GM18873 (cell line): ENCODE measurements around the gene PGRMC2.
A peak's percentile ranks its signal among the peaks of the same experiment; 100 is the strongest.

Experiments used
- ATAC-seq: cut with Tn5 transposase; IDR thresholded peaks from one replicate; pipeline ENCODE4 v1.9.1; 2021; ENCODE audit warnings: mild to moderate bottlenecking, moderate library complexity, moderate number of reproducible peaks; ENCODE audit not compliant: unreplicated experiment, low FRiP score

Gene PGRMC2

DNA sequence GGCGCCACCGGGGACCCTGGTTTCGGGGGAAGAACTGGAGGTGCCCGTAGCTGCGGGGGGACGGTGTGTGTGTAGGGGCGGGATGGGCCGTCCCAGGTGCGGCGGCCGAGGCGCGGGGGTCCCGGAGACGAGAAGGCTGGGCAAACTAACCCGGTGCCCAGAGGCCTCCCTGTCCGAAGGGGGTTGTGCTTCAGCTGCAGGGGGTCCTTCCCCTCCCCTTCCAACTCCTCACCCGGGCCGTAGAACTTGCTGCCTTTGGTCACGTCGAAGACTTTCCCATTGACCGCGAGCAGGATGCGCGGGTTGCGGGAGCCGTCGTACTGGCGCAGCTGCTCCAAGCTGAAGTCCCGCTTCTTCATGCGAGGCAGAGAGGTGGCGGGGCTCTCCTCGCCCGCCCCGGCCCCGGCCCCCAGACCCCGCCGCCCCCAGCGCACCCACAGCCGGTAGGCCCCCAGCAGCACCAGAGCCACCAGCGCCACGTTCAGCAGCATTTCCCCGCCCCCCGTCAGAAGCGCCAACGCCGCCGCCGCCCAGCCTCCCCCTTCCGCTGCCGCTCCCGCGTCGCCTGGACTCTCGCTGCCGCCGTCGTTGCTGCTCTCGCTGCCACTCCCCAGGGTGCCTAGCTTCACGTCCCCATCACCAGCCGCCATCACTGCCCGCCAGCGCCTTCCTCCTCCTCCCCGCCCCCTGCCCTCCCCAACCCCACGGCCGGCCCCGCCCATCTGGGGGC lies at the start of gene PGRMC2:
Gene PGRMC2, minus strand, starts transcription at position 673 of the 730 bp plus-strand sequence. Its CDS starts 23 bp downstream, at position 650.
- peak; percentile 1 for ATAC-seq

GRCh38 chr4:128335541-128335940 lies 47.9 kb upstream of the PGRMC2 start:
- no peak for ATAC-seq

GRCh38 chr4:128334256-128334655 lies 46.6 kb upstream of the PGRMC2 start:
- no peak for ATAC-seq

GRCh38 chr4:128333309-128334018 lies 45.9 kb upstream of the PGRMC2 start:
- no peak for ATAC-seq

- no peak for ATAC-seq
These were observed 44.5 kb upstream of the PGRMC2 start for GRCh38 chr4:128332081-128332480.

DNA sequence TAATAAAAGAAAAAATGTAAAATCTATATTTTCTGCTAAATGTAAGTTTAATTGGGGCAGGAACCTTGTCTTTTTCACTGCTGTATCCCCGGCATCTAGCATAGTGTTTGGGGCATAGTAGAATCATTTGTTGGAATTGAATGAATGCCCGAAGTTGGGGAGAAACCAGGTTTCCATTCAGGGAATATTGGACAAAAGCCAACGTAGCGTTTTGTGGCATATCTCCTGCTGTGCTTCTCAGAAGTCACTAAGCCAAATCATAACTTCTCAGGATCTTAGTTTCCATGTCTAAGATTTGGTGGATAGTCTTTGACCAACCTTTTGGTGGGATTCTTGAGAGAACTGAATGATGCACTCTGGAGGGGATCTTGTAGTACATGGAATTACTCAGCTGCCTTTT lies 42.0 kb upstream of the PGRMC2 start:
- no peak for ATAC-seq

DNA sequence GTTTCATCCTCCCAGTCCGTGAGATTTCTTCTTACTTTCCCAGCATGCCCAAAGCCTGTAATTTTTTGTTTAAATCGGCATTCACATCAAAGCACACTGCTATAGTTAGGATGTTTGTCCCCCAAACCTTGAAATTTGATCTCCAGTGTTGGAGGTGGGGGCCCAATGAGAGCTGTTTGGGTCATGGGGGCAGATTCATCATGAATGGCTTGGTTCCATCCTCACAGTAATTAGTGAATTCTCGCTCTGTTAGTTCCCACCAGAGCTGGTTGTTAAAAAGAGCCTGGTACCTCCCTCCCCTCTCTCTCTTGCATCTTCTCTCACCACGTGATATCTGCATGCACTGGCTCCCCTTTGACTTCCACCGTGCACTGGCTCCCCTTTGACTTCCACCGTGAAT lies 40.5 kb upstream of the PGRMC2 start:
- ATAC-seq = no peak

DNA sequence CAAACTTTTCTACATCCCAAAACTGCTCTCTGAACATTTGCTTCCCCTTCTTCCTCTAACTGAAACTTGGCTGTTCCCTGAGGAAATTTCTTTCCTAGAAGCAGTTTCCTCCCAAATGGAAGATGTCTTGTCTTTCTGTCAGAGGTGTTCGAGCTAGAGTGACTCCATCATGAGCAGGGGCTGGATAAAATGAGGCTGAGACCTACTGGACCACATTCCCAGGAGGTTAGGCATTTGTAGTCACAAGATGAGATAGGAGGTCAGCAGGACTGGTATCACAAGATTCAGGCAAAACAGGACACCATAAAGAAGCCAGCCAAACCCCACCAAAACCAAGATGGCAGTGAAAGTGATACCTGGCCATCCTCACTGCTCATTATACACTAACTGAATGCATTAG lies 35.8 kb upstream of the PGRMC2 start:
- ATAC-seq = no peak

DNA sequence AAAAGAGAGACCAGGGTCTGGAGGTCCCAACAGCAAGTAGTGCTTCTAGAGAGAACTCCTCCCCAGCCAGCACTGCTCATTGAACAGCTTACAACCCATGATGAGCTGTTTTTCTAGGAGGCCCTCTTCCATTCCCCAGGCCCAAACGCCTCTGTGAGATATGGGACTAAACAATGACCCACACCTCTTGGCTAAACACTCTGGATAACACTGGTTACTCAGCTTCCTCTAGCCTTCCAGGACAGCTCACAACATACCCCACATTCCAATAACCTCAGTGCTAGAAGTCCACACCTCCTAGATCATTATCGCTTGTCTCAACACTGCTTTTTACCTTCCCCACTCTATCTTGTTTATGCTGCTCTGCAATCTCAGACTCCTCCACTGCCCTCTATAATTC lies 35.4 kb upstream of the PGRMC2 start:
- ATAC-seq = no peak

- ATAC-seq = no peak
These were observed 34.7 kb upstream of the PGRMC2 start for GRCh38 chr4:128322311-128322710.

DNA sequence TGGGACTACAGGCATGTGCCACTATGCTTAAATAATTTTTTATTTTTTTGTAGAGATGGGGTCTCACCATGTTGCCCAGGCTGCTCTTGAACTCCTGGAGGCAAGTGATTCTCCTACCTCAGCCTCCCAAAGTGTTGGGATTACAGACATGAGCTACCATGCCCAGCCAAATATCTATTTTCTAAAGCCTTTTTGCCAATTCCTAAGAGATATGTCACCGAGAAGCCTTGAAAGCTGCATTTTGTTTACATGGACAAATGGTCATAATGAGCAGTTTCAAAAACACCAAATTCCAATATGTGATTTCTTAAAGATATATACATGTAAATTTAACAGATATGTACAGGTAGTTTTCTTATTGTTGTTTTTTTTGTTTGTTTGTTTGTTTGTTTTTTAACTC lies 33.0 kb upstream of the PGRMC2 start:
- no peak for ATAC-seq

DNA sequence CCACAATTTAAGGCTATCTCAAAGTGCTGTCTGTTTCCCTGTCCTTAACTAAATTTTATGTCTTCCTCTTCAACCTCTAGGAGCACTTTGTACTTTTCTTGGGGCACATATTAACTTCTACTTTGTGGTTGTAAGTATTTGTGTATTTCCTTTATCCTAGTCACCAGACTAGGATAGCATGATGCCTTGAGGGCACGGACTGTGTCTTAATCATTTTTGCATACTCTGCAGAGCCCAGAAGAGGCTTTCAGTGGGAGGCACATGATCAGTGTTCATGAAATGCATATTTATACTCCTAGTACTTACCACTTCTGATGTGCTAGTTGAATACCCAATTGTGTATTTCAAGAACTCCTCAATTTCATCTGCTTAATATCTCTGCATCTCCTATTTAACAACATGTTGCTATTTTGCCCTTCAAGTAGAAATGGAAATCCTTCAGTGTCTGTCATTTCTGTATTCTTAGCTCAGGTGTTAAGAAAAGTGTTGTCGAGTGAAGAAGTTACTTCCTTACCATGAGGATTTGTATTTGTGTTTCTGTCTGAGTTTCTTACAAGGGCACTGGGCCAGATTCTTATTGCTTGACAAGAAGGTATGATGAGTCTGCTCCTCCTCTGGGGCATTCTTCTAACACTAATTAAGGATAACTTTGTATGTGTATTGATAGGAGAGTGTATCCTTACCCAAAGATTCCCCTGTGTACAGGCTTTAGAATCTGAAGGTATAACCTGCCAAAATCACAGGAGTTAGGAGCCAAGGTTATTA lies 28.3 kb upstream of the PGRMC2 start:
- ATAC-seq = no peak

- ATAC-seq = no peak
These were observed 24.2 kb upstream of the PGRMC2 start for GRCh38 chr4:128311659-128312403.

- ATAC-seq = no peak
These were observed 22.7 kb upstream of the PGRMC2 start for GRCh38 chr4:128310266-128310697.

- ATAC-seq = no peak
These were observed 22.0 kb upstream of the PGRMC2 start for GRCh38 chr4:128309585-128309984.

DNA sequence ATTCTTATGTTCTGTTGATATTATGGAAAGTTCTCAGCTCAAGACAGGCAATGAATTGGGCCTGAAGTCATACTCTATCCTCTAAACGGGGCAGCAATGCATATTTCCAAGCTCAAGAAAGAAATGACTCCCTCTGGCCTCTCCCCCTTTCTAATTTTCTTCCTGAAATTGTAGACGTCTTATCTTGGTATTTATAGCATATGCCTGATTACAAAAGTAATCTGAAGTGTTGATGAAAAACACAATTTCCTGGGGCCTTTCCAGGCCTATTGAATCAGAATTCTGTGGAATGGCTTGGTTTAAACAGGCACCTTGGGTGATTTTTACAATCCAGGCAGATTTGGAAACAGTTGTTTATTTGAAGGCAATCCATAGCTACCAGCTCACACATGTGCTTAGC lies 21.4 kb upstream of the PGRMC2 start:
- ATAC-seq = no peak

DNA sequence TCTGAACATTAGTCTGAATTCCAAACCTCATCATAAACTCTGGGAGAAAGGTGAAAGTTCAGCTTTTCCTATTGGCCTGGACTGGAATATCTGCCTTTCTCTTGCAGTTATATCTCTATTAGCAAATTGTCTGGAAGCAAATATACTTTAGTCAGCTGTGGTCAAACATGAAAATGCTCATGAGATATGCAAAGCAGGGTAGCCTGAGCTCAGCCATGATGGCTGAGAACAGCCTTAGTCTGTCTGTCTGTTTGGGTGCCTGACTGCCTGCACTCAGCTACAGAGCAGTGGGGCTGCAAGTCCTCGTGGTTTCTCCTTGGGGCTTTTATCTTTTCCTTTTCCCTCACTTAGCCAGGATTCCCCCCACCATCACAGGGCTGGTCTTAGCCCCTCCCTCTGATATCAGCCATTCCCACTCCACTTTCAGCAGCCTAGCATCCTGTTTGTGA lies 19.5 kb upstream of the PGRMC2 start:
- no peak for ATAC-seq

- ATAC-seq = no peak
These were observed 18.3 kb upstream of the PGRMC2 start for GRCh38 chr4:128305942-128306341.

- ATAC-seq = no peak
These were observed 16.4 kb upstream of the PGRMC2 start for GRCh38 chr4:128303986-128304385.

DNA sequence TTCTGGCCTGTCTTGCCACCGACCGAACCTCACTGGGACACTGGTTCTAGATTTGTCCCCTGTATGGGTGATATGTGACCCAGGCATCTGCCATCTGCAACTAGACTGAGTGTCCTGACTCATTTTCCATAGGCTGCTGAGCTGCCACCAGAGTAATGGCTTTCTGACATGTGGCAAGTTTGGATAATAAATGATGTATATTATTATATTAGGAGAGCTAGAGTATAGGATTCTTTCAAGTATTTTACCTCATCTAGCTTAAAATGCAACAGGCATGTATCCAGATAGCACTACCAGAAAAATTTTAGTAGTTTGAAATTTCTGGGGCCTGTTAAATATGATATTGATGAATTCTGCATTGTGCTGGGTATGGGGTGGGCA lies 15.8 kb upstream of the PGRMC2 start:
- ATAC-seq = no peak

- ATAC-seq = no peak
These were observed 14.4 kb upstream of the PGRMC2 start for GRCh38 chr4:128301979-128302378.
